HEK293T (cell line): ENCODE results near the gene KRT80.

Experiments used
- CTBP1 ChIP-seq: fragments of 450-650 bp; IDR thresholded peaks from 2 replicates; pipeline ENCODE4 v1.6.1; 2016; ENCODE audit warnings: borderline replicate concordance
- SUZ12 ChIP-seq: fragments of 450-650 bp; IDR thresholded peaks from 2 replicates; pipeline ENCODE4 v1.6.1; 2016; ENCODE audit warnings: mild to moderate bottlenecking

GRCh38 chr12:52212701-52213563, 21.1 kb upstream of the KRT80 start:
- TF ChIP-seq SUZ12 (no peak), CTBP1 (no peak)
